Ovary (tissue), 3 donors: ENCODE results near the gene ZNF74.
"Not testable (repeated sequence)": the region's sequence is repeated elsewhere in the genome, so short reads cannot be mapped to it uniquely, and the experiment has no call there.

ENCODE experiments used
- CTCF ChIP-seq, 3 donors: fragments of 450-650 bp in 2 of 3; fragments of 200-600 bp in 1 of 3; IDR thresholded peaks; one replicate each; pipeline versions ENCODE4 v1.5.1 to v1.8.0; 2016 to 2022; ENCODE audit warnings: antibody characterized with exemption in 3 of 3, mild to moderate bottlenecking in 1 of 3
- EP300 ChIP-seq: sonication (generic); formaldehyde crosslinking; IDR thresholded peaks from one replicate; pipeline ENCODE4 v1.6.1; 2017; ENCODE audit warnings: antibody characterized with exemption
- donor health status: DM: no; HTN: no; CAD: no.

GRCh38 chr22:20378684-20379083 is 15.3 kb upstream of the ZNF74 start:
- TF ChIP-seq CTCF (IDR thresholded peaks at IDR 0.05); EP300: not testable (repeated sequence)
